Measurements from ENCODE around the gene LMCD1. TPM values are rescaled to one million over a fixed set of nuclear protein-coding genes. Genes with fewer than 3 reads are reported as not detected.

Gene LMCD1
- total and polyA plus RNA-seq, 9 donors = 42.1 to 146 (median 127) TPM

DNA sequence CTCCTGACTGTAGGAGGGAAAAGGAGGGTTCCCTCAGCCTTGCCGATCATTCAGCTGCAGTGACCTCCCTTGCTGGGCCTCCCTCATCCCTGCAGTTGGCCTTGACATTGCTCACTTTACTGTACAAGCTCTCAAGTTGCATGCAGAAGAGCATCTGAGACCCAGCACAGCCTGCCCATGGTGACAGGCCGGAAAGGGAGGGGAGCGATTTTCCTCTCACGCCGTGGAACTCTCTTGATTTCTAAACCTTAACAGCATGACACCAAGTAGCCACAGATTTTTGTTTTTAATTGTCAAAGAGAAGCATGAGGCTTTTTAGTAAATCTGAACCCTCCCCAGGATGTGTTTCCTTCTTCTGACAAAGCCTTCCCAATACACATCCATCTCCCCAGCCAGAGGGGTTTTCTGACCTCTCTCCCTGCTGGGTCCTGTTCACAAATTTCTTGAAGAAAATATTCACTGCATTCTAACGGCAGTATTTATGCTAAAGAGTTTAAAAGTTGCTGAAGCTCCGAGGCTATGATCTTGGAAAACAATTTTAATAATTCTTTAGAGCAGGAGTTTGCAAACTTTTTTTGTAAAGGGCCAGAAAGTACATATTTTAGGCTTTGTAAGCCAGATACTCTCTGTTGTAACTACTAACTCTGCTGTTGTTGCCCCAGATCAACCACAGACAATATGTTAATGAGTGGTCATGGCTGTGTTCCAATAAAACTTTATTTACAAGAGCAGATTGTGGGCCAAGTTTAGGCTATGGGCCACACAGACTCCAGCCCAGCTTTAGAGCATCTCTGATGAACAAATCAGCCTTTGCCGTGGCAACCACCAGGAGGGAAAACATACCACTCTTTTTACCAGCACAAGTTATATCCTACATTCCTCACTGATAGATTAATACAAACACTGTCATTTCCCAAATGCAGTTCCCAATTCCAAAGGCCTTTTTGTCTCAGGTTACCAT lies 34.8 kb downstream of the LMCD1 start:
- no peaks in the 10 kb centered on the region for H3K9me3 ChIP-seq
- no peaks in the 10 kb centered on the region for H3K36me3 ChIP-seq
- no peak overlapping the region for H3K27ac ChIP-seq
- H3K4me3 ChIP-seq = no peak overlapping the region
- no peaks in the 10 kb centered on the region for H3K27me3 ChIP-seq
- no peak for TF ChIP-seq POLR2A (IDR thresholded peaks at IDR 0.05)
- no peak for TF ChIP-seq EP300 (IDR thresholded peaks at IDR 0.05)
- TF ChIP-seq, protein P1, sequence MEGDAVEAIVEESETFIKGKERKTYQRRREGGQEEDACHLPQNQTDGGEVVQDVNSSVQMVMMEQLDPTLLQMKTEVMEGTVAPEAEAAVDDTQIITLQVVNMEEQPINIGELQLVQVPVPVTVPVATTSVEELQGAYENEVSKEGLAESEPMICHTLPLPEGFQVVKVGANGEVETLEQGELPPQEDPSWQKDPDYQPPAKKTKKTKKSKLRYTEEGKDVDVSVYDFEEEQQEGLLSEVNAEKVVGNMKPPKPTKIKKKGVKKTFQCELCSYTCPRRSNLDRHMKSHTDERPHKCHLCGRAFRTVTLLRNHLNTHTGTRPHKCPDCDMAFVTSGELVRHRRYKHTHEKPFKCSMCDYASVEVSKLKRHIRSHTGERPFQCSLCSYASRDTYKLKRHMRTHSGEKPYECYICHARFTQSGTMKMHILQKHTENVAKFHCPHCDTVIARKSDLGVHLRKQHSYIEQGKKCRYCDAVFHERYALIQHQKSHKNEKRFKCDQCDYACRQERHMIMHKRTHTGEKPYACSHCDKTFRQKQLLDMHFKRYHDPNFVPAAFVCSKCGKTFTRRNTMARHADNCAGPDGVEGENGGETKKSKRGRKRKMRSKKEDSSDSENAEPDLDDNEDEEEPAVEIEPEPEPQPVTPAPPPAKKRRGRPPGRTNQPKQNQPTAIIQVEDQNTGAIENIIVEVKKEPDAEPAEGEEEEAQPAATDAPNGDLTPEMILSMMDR (IDR thresholded peaks at IDR 0.05) = no peak
- WGBS, 3 donors = 53 to 60% (median 58%) methylated on average over 8 of the region's 8 CpGs
- intact Hi-C loops (cut with DNase I) = no loop called here
- DNase-seq = peak in 1 of 5 donors; percentile 29
- peaks cover 19% of the 10 kb centered on the region for H3K4me1 ChIP-seq (ENCODE audit: insufficient read depth)

DNA sequence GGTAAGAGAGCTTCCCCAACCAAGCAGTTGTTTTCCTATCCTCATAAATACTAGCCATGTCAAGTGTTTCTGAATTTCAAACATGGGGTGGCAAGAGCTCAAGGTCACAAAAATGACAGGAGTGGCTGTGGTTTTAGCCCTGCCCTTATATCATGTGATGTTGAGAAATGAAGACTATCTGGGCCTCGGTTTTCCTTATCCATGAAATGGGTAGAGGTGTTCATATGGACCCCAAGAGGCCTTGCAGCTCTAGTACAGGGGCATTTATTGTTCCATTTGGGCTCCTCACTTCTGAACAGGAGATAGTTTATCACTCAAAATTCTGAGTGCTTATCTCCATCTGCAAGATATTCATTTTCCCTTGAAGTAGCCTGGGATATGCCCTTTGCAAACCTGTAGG lies 35.8 kb downstream of the LMCD1 start:
- TF ChIP-seq POLR2A (IDR thresholded peaks at IDR 0.05) (no peak), EP300 (IDR thresholded peaks at IDR 0.05) (no peak)
- TF ChIP-seq, protein P1 (IDR thresholded peaks at IDR 0.05) = no peak
- H3K36me3 ChIP-seq = no peaks in the 10 kb centered on the region
- 88 to 100% (median 90%) methylated on average over 1 of the region's 1 CpG for WGBS, 3 donors
- H3K27ac ChIP-seq = no peak overlapping the region
- intact Hi-C loops (cut with DNase I) = no loop called here
- H3K27me3 ChIP-seq = no peaks in the 10 kb centered on the region
- DNase-seq = no peak
- H3K4me1 ChIP-seq (ENCODE audit: insufficient read depth) = peaks cover 13% of the 10 kb centered on the region
- no peaks in the 10 kb centered on the region for H3K9me3 ChIP-seq
- H3K4me3 ChIP-seq = no peak overlapping the region

DNA sequence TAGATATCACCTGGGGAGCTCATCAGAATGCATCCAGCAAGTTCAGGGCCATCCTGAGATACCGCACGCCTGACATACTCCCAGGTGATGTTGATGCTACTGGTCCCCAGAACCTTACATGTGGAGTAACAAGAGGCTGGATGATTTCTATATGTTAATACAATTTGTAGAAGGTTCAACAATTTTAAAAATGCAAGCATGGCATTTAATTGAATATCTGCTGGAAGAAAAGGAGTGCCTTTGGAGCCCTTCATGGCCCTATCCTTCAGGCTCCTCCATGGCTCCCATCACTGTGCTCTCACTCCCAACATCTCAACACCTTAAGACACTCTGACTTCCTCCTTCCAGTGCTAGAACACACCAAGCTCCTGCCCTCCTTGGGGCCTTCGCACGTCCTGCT lies 36.6 kb downstream of the LMCD1 start:
- WGBS, 3 donors = 94 to 97% (median 96%) methylated on average over 4 of the region's 4 CpGs
- intact Hi-C loops (cut with DNase I) = no loop called here
- Histone ChIP-seq H3K9me3 (no peaks in the 10 kb centered on the region), H3K4me3 (no peak overlapping the region), H3K27ac (no peak overlapping the region), H3K4me1 (ENCODE audit: insufficient read depth) (peaks cover 13% of the 10 kb centered on the region), H3K36me3 (no peaks in the 10 kb centered on the region), H3K27me3 (no peaks in the 10 kb centered on the region)
- no peak for TF ChIP-seq EP300 (IDR thresholded peaks at IDR 0.05)
- TF ChIP-seq, protein P1 (IDR thresholded peaks at IDR 0.05) = no peak
- TF ChIP-seq POLR2A (IDR thresholded peaks at IDR 0.05) = no peak
- no peak for DNase-seq

DNA sequence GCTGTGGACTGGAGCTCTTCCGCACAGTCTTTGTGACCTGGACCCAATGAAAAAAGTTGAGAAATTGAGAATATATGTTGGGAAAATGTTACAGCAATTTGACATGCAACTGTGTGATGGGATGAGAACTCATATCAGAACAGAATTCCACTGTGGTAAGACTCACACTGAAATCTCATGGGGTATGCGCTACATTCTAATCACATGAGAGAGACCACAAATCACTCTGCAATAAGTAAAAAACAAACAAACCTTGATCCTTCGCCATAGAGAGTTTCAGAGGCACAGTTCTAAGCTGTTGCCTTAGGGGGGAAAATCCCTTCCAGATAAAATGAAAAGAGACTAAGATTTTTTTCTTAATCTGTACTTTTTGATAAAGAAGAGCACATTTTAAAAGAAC lies 37.3 kb downstream of the LMCD1 start:
- TF ChIP-seq POLR2A (IDR thresholded peaks at IDR 0.05) = no peak
- TF ChIP-seq, protein P1 (IDR thresholded peaks at IDR 0.05) = no peak
- TF ChIP-seq EP300 (IDR thresholded peaks at IDR 0.05) = no peak
- H3K27ac ChIP-seq = no peak overlapping the region
- no peak for DNase-seq
- no peak overlapping the region for H3K4me3 ChIP-seq
- WGBS, 3 donors = 56 to 76% (median 64%) methylated on average over 3 of the region's 3 CpGs
- H3K9me3 ChIP-seq = no peaks in the 10 kb centered on the region
- H3K36me3 ChIP-seq = no peaks in the 10 kb centered on the region
- peaks cover 13% of the 10 kb centered on the region for H3K4me1 ChIP-seq (ENCODE audit: insufficient read depth)
- no peaks in the 10 kb centered on the region for H3K27me3 ChIP-seq
- intact Hi-C loops (cut with DNase I) = no loop called here
